ENCODE results near the gene GFOD1.

The GFOD1 gene, protein sequence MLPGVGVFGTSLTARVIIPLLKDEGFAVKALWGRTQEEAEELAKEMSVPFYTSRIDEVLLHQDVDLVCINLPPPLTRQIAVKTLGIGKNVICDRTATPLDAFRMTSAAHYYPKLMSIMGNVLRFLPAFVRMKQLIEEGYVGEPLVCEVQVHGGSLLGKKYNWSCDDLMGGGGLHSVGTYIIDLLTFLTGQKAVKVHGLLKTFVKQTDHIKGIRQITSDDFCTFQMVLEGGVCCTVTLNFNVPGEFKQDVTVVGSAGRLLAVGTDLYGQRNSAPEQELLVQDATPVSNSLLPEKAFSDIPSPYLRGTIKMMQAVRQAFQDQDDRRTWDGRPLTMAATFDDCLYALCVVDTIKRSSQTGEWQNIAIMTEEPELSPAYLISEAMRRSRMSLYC

DNA sequence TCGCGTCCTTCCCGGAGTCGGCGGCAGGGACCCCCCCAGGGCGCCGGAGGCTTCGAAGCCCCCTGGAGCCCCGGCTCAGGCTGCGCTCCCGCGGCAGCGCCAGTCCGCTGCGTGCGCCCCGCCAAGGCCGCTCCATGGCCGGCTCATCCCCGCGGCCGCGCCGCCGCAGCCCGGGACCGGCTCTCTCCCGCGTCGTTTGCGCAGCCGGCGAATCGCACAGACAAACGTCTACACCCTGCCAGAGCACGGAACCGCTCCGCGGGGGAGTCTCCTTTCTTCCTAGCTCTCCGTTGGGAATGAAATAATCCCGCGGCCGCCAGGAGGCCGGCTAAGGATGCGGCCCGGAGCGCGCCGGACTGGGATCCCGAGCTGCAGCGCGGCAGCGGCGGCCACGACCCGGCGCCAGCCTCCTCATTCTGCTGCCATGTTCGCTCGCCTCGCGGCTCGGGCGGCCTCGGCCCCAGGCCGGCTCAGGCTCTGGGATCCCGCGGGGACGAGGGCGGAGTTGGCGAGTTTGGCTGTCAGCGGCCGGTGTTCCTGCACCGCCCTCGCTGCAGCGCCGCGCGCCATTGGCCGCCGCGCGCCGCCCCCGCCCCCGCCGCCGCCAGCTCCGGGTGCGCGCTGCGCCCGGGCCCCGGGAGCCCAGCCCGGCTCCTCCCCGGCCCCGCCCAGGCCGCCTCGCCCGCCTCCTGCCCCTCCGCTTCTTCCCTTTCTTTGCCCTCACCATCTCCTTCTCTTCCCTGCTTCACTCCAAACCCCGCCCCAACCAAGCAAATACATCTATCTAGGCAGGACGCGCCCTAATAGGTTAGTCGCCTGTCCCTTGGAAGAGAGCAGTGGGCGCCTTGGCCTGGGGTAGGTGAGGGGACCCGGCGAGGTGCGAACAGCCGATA is at the start of gene GFOD1:
Gene GFOD1, minus strand, starts transcription at position 479 of the 893 bp plus-strand sequence. CDS start 710 bp downstream, outside the sequence.
- peaks cover 4% of the 10 kb centered on the region for H3K4me1 ChIP-seq (ENCODE audit: control insufficient read depth, insufficient read depth, low read length)
- peak within 1 kb of the TSS; percentile 89 for H3K4me3 ChIP-seq (ENCODE audit: low read length)
- H3K9me3 ChIP-seq (ENCODE audit: control insufficient read depth, low read length) = no peaks in the 10 kb centered on the region
- DNase-seq (ENCODE audit: low read depth) = peak; percentile 88
- peak within 1 kb of the TSS; percentile 83 for H3K9ac ChIP-seq (ENCODE audit: low read length)
- no peaks in the 10 kb centered on the region for H3K36me3 ChIP-seq (ENCODE audit: control insufficient read depth, insufficient read depth, low read length, severe bottlenecking)
- no peaks in the 10 kb centered on the region for H3K27me3 ChIP-seq (replicated peaks; ENCODE audit: control insufficient read depth, insufficient read depth, low read length)

DNA sequence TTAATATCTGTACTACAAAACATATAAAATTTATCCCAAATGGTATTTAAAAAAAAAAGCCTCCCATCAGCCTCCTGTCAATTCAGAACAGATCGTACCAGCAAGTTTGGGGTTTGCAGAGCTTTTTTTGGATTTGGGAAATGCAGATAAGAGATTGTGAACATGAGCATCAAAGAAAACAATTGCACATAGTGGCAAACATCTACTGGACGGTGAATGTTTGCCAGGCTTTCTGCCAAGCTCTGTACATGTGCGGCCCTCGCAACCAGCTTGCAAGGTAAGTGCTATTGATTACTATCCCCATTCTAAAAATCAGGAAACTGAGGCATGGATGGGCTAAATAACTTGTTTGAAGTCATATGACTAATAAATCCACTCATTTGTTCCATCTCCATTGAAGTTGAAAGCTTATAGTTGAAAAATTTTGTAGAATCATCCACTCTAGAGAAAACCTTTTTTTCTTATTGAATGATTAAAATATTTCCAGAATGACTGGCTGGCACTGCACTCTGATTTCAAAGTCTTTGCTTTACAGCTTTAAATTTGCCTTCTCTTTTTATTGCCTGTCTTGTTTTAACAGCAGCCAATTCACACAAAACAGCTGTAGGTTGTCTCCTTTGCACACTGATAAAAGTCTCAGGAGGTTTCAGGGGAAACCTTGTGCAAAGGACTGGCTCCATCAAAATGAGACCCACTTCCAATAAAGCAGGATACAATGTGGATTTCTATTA is 49.6 kb upstream of the GFOD1 start:
- DNase-seq (ENCODE audit: low read depth) = peak; percentile 17
- Histone ChIP-seq H3K4me1 (ENCODE audit: control insufficient read depth, insufficient read depth, low read length) (peaks cover 10% of the 10 kb centered on the region), H3K36me3 (ENCODE audit: control insufficient read depth, insufficient read depth, low read length, severe bottlenecking) (no peaks in the 10 kb centered on the region)

DNA sequence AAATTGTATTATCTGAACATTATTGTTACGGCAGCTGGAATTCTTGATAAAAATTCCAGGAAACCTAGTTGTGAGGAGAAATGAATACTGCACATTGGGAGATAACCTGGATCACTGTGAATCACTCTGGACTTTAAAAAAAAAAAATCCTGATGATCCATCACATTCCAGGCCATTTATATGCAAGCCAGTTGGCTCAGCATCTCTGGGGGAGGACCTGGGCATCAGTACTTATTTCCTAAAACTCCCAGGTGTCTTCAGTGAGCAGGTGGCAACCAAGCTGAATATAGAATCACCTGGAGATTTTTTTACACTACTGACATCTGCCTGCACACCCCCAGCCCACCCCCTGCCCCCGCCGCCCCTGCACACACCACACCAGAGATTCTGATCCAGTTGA is 47.9 kb upstream of the GFOD1 start:
- no peaks in the 10 kb centered on the region for H3K9me3 ChIP-seq (ENCODE audit: control insufficient read depth, low read length)
- H3K9ac ChIP-seq (ENCODE audit: low read length) = no peak overlapping the region
- H3K27me3 ChIP-seq (replicated peaks; ENCODE audit: control insufficient read depth, insufficient read depth, low read length) = peaks cover 8% of the 10 kb centered on the region
- no peak overlapping the region for H3K4me3 ChIP-seq (ENCODE audit: low read length)
- H3K4me1 ChIP-seq (ENCODE audit: control insufficient read depth, insufficient read depth, low read length) = peaks cover 10% of the 10 kb centered on the region
- H3K36me3 ChIP-seq (ENCODE audit: control insufficient read depth, insufficient read depth, low read length, severe bottlenecking) = no peaks in the 10 kb centered on the region
- no peak for DNase-seq (ENCODE audit: low read depth)

More for the DNA sequence above, 49.6 kb upstream of the GFOD1 start:
- Histone ChIP-seq H3K9ac (ENCODE audit: low read length) (no peak overlapping the region), H3K27me3 (replicated peaks; ENCODE audit: control insufficient read depth, insufficient read depth, low read length) (peaks cover 7% of the 10 kb centered on the region), H3K9me3 (ENCODE audit: control insufficient read depth, low read length) (no peaks in the 10 kb centered on the region), H3K4me3 (ENCODE audit: low read length) (no peak overlapping the region)

DNA sequence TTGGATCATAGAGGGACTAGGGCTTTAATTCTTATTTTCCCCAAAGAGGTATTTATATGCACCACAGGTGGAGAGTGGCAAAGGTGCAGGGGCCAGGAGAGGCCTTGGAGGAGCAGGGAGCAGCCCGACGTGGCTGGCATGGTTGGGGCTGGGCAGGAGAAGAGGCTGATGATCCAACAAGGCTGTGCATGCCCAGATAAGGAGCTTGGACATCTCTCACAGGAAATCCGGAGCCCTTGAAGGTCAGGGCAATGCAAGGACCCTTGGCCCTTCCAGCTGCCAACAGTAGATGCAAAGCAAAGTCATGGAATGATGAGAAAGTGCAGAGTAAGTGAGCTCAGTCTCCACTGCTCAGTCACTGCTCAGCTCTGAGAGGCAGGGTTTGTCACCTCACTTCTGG is 47.1 kb upstream of the GFOD1 start:
- no peak overlapping the region for H3K4me3 ChIP-seq (ENCODE audit: low read length)
- H3K9me3 ChIP-seq (ENCODE audit: control insufficient read depth, low read length) = no peaks in the 10 kb centered on the region
- H3K27me3 ChIP-seq (replicated peaks; ENCODE audit: control insufficient read depth, insufficient read depth, low read length) = peaks cover 8% of the 10 kb centered on the region
- no peak for DNase-seq (ENCODE audit: low read depth)
- H3K9ac ChIP-seq (ENCODE audit: low read length) = no peak overlapping the region
- H3K4me1 ChIP-seq (ENCODE audit: control insufficient read depth, insufficient read depth, low read length) = peaks cover 10% of the 10 kb centered on the region
- no peaks in the 10 kb centered on the region for H3K36me3 ChIP-seq (ENCODE audit: control insufficient read depth, insufficient read depth, low read length, severe bottlenecking)

DNA sequence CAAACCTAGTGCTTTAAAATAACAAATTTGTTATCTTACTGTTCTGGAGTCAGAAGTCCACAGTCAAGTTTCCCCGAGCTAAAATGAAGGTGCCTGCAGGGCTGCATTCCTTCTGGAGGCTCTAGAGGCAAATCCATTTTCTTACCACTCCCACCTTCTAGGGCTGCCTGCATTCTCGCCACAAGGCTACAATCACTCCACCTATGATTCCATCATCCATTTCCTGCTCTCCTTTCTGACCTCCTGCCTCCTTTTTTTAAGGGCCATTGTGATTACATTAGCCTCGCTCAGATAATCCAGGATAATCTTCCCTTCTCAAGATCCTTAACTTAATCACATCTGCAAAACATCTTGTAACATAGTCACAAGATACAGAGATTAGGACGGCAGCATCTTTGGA is 44.6 kb upstream of the GFOD1 start:
- DNase-seq (ENCODE audit: low read depth) = no peak

DNA sequence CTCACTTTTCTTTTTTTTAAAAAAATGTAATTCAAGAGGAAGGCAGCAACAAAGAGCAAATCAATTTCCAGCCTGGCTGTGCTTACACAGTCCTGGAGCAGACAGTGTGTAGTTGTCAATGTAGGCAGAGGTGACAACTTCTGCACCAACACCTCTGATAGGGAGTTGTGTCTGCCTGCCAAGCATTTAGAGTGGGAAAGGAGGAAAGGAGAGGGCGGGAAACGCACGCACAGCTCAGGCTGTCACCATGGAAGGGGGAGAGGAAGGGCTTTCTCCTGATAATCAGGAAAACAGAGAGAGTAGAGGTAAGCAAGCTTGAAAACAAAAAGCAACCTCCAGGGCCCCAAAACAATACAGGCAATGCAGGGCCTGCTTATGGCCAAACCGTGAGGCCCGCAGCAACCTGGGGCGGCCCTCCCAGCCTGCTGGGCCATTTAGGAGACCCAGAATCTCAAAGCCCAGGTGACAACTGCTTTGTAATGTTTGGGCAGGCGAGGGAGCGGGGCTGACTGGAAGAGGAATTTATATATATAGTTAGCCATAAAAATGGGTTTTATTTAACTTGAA is 41.5 kb upstream of the GFOD1 start:
- Histone ChIP-seq H3K36me3 (ENCODE audit: control insufficient read depth, insufficient read depth, low read length, severe bottlenecking) (no peaks in the 10 kb centered on the region), H3K4me1 (ENCODE audit: control insufficient read depth, insufficient read depth, low read length) (no peaks in the 10 kb centered on the region), H3K9me3 (ENCODE audit: control insufficient read depth, low read length) (no peaks in the 10 kb centered on the region), H3K4me3 (ENCODE audit: low read length) (no peak overlapping the region), H3K27me3 (replicated peaks; ENCODE audit: control insufficient read depth, insufficient read depth, low read length) (peaks cover 8% of the 10 kb centered on the region), H3K9ac (ENCODE audit: low read length) (no peak overlapping the region)
- no peak for DNase-seq (ENCODE audit: low read depth)

More for the DNA sequence above, 44.6 kb upstream of the GFOD1 start:
- no peak overlapping the region for H3K4me3 ChIP-seq (ENCODE audit: low read length)
- H3K36me3 ChIP-seq (ENCODE audit: control insufficient read depth, insufficient read depth, low read length, severe bottlenecking) = no peaks in the 10 kb centered on the region
- no peak overlapping the region for H3K9ac ChIP-seq (ENCODE audit: low read length)
- H3K27me3 ChIP-seq (replicated peaks; ENCODE audit: control insufficient read depth, insufficient read depth, low read length) = peaks cover 8% of the 10 kb centered on the region
- peaks cover 2% of the 10 kb centered on the region for H3K4me1 ChIP-seq (ENCODE audit: control insufficient read depth, insufficient read depth, low read length)
- no peaks in the 10 kb centered on the region for H3K9me3 ChIP-seq (ENCODE audit: control insufficient read depth, low read length)

DNA sequence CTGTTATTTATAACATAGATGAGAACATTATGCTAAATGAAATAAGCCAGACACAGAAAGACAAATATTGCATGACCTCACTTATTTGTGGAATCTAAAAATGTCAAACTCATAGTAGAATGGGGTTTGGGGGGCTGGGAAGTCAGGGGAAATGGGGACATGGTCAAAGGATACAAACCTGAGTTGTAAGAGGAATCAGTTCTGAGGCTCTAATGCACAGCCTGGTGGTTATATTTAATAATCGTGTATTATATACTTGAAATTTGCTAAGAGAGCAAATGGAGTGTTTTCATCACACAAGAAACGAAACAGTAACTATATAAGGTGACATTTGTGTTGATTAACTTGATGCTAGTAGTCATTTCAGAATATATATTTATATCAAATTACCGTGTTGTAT is 40.8 kb upstream of the GFOD1 start:
- H3K36me3 ChIP-seq (ENCODE audit: control insufficient read depth, insufficient read depth, low read length, severe bottlenecking) = no peaks in the 10 kb centered on the region
- H3K27me3 ChIP-seq (replicated peaks; ENCODE audit: control insufficient read depth, insufficient read depth, low read length) = peaks cover 8% of the 10 kb centered on the region
- no peak overlapping the region for H3K9ac ChIP-seq (ENCODE audit: low read length)
- no peaks in the 10 kb centered on the region for H3K4me1 ChIP-seq (ENCODE audit: control insufficient read depth, insufficient read depth, low read length)
- no peaks in the 10 kb centered on the region for H3K9me3 ChIP-seq (ENCODE audit: control insufficient read depth, low read length)
- DNase-seq (ENCODE audit: low read depth) = peak; percentile 12
- H3K4me3 ChIP-seq (ENCODE audit: low read length) = no peak overlapping the region

DNA sequence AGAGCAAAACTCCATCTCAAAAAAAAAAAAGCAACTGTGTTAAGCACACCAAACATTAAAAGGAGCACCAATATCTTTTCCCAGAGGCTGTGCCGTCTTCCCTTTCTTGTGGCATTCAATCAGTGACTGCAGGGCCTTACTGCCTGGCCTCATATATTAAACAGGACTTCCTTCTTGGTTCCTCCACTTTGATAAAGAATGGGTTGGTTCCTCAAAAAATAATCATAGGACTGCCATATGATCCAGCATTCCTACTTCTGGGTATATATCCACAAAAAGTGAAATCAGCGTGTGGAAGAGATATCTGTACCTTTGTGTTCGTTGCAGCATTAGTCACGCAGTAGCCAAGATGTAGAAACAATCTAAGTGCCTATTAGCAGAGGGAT is 40.3 kb upstream of the GFOD1 start:
- Histone ChIP-seq H3K9ac (ENCODE audit: low read length) (no peak overlapping the region), H3K36me3 (ENCODE audit: control insufficient read depth, insufficient read depth, low read length, severe bottlenecking) (no peaks in the 10 kb centered on the region), H3K4me1 (ENCODE audit: control insufficient read depth, insufficient read depth, low read length) (peaks cover 3% of the 10 kb centered on the region), H3K9me3 (ENCODE audit: control insufficient read depth, low read length) (no peaks in the 10 kb centered on the region), H3K27me3 (replicated peaks; ENCODE audit: control insufficient read depth, insufficient read depth, low read length) (peaks cover 8% of the 10 kb centered on the region), H3K4me3 (ENCODE audit: low read length) (no peak overlapping the region)
- DNase-seq (ENCODE audit: low read depth) = no peak

DNA sequence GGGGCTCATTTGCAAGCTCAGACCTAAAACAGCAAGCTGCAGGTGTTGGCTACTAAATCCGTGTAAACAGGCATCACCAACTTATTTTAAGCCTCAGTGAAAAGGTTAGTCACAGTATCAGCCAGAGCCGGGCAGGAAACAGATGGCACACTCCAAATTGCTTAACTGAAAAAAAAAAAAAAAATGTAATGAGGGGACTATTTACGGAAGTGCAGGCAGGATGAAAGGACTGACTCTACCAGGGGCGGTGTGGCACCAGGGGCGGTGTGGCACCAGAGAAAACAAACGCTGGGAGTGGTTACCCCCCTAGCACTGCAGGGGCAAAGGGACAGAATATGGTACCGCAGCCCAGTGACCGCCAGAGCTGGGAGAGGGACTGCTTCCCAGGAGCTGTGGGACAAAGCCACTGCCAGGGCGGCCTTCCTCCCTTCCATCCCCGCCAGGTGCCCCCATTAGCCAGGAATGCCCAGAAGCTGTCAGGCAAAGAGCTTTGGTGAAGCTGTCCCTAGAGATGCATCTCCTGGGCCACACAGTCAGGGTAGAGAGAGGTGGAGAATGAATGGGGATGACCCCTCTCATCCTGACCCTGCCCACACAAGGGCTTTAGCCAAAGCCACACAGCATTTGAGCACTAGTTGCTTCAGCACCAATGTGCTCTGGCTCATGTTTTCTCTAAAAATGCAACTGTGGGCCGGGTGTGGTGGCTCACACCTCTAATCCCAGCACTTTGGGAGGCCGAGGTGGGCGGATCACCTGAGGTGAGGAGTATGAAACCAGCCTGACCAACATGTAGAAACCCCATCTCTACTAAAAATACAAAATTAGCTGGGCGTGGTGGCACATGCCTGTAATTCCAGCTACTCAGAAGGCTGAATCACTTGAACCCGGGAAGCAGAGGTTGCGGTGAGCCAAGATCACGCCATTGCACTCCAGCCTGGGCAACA is 39.6 kb upstream of the GFOD1 start:
- DNase-seq (ENCODE audit: low read depth) = no peak
- Histone ChIP-seq H3K27me3 (replicated peaks; ENCODE audit: control insufficient read depth, insufficient read depth, low read length) (peaks cover 2% of the 10 kb centered on the region), H3K4me3 (ENCODE audit: low read length) (no peak overlapping the region), H3K4me1 (ENCODE audit: control insufficient read depth, insufficient read depth, low read length) (peaks cover 5% of the 10 kb centered on the region), H3K36me3 (ENCODE audit: control insufficient read depth, insufficient read depth, low read length, severe bottlenecking) (no peaks in the 10 kb centered on the region), H3K9me3 (ENCODE audit: control insufficient read depth, low read length) (no peaks in the 10 kb centered on the region), H3K9ac (ENCODE audit: low read length) (no peak overlapping the region)

DNA sequence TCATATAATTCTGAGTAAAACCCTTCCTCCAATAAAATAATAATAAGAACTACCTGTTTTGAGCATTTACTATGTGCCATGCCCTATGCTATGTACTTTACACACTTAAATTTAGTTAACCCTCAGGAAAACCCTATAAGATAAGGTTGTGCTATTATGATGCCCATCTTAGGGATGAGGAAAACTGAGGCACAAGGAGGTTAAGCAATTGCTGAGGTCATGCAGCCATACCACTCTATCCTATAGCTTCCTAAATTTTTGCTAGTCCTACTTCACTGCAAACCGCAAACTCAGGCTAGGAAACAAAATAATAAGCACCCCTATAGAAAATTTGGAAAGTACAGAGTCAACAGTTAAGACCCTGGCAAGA is 38.9 kb upstream of the GFOD1 start:
- H3K4me1 ChIP-seq (ENCODE audit: control insufficient read depth, insufficient read depth, low read length) = peaks cover 5% of the 10 kb centered on the region
- no peaks in the 10 kb centered on the region for H3K36me3 ChIP-seq (ENCODE audit: control insufficient read depth, insufficient read depth, low read length, severe bottlenecking)
- H3K9ac ChIP-seq (ENCODE audit: low read length) = no peak overlapping the region
- H3K4me3 ChIP-seq (ENCODE audit: low read length) = no peak overlapping the region
- DNase-seq (ENCODE audit: low read depth) = no peak
- H3K27me3 ChIP-seq (replicated peaks; ENCODE audit: control insufficient read depth, insufficient read depth, low read length) = no peaks in the 10 kb centered on the region
- H3K9me3 ChIP-seq (ENCODE audit: control insufficient read depth, low read length) = no peaks in the 10 kb centered on the region
